Left forelimb (tissue), 1 donor: ENCODE results near the gene TMEM17.

Source experiments
- DNase-seq: peaks from one replicate; pipeline ENCODE4 v3.0.0-alpha.2; 2018; ENCODE audit warnings: low spot score

The TMEM17 gene

GRCh38 chr2:62472312-62472711, 33.7 kb downstream of the TMEM17 start:
- DNase-seq: no peak

DNA sequence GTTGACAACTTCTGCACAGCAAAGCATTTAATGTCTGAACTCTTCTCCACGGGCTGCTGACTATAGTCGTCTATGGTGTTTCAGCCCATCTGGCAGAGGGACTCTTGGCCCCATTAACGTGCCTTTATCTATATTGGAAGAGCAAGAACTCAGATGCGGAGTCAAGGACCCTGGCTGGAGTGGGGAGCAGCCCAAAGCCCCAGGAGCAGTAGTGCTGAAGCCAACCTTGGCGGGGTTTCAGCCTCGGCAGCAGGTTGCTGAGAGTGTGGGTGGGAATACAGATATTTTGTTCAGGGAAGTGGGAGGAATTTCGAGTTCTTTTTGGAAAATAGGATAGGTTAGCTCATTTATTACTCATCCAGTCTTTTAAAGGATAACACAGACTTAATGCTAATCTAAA, 34.2 kb downstream of the TMEM17 start:
- DNase-seq: no peak

DNA sequence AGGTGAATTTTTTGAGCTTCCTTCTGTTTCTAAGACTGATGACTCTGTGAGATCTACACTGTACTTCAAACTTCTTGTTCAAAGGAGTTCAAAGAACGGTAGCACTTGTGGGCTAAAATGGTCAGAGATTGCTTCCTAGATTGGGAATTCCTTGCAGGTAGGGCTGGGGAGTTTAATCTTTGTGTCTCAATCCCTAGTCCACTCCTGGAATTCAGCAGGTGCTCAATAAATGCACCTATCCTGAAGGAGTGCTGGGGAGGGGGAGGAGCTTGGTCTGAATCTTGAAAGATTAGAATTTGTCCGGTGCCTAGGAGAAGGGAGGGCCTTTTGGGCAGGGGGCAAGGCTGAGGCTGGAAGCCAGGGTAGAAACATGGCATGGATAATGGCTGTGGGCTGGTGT, 34.6 kb downstream of the TMEM17 start:
- no peak for DNase-seq

- no peak for DNase-seq
Measured at GRCh38 chr2:62469548-62469947, 36.4 kb downstream of the TMEM17 start.

- no peak for DNase-seq
Measured at GRCh38 chr2:62469114-62469513, 36.9 kb downstream of the TMEM17 start.

DNA sequence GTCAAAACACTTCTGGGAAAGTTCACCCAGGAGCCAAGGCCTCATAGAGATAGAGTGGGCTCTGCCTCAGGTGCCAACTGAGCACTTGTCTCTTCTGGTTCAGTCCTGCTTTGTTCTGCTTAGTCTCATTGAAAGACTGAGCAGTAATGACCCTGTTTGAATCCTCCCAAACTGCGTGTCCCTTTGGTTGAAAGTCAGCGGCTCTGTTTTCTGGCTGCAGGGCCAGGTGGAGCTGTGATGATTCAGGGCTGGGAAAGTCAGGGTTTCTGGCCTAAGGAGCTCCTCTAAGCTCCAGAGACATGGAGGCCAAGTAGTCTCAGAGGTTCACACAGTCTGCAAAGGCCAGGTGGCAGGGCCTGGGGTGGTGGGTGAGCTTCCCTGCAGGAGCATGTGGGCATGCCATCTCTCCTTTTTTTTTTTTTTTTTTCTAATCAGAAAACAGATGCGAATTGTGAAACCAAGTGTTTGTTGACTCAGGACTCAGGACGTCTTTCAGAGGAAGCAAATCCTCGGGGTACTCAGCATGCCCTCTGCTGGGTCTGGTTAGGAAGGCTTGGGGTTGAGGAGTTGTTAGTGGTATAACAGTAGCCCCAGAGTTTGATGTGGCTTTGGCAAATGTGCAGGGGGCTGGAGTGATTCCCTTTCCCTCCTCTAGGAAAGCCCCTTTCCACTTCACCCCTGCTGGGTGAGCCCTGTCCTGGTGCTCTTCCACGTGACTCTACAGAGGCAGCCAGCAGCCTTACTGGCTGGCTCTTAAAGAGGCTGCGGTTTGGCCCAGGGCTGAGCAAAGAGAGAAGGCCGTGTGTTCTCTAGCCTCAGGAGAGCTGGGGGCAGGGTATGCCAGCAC, 38.3 kb downstream of the TMEM17 start:
- no peak for DNase-seq

DNA sequence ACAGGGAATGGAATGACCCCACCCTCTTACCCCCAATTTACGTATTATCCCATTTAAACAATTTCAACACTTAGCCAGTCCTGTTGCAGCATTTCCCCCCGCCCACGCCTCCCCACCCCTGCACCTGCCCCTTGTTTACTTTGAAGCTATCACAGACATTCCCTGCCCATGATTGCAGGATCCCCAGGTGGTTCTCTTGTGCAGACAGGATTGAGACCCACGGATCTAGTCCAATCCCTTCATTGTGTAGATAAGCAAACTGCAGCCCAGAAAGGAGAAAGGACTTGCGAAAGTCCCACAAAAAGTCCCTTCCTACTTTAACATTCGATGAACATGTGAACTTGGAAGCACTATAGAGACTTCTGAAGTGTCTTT, 38.9 kb downstream of the TMEM17 start:
- DNase-seq: no peak

- no peak for DNase-seq
Measured at GRCh38 chr2:62466503-62466854, 39.5 kb downstream of the TMEM17 start.

DNA sequence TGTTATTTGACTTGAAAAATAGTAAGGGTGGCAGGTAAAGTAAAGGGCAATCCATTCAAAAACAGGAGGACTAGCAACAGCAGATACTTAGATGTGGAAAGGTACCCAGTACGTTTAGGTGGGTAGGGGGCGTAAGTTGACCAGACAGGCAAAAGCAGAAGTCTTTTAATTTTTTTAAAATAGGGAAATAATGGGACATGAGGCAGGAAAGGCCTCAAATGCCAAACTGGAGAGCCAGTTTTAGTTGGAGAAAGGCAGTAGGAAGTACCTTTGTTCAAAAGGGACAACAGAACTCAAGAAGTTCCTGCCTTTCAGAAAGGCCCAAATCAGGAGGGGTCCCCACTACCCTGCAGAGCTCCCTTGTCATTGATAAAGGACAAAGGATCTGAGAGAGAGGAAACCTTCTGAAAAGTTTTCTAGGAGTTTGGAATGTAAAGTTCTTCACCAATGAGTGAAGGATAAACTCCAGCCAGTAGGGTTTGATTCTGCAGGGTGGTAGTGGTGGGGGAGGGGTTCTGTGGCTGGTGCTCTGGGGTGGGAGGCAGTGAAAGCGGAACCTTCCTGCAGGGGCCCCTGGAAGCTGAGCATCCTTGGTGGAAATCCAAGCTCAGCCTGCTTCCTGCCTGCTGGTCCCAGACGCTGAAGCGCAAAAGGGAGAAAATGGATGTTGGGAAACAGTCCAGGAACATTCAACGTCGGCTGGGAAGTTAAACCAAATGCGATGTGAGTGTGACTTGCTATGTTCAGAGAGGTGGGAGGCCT, 40.1 kb downstream of the TMEM17 start:
- DNase-seq: no peak

GRCh38 chr2:62465039-62465740, 40.8 kb downstream of the TMEM17 start:
- DNase-seq: no peak

DNA sequence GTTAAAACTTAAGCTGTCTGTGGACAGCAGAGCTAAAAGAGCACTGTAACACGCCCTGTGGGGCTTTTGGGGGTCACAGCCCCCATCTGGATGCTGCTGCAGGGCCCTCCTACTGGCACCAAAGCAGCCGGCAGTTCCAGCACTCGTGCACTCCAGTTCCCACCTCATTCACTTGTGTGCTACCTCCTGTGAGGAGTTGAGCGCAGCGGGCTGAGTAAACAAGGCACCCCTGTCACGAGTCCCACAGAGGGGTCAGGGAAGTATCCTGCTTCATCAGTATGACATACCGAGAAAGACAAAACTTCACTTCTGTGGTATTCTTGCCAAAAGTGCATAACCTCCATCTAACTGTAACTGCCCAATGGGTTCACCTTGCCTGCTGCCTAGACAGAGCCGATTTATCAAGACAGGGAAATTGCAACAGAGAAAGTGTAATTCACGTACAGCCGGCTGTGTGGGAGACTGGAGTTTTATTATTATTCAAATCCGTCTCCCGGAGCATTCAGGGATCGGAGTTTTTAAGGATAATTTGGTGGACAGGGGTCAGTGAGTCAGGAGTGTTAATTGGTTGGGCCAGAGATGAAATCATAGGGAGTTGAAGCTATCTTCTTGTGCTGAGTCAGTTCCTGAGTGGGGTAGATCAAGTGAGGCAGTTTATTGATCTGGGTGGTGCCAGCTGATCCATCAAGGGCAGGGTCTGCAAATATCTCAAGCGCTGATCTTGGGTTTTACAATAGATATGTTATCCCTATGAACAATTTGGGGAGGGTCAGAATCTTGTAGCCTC, 41.6 kb downstream of the TMEM17 start:
- DNase-seq: no peak

GRCh38 chr2:62462211-62462610, 43.8 kb downstream of the TMEM17 start:
- DNase-seq: no peak

GRCh38 chr2:62461707-62462106, 44.3 kb downstream of the TMEM17 start:
- DNase-seq: no peak

DNA sequence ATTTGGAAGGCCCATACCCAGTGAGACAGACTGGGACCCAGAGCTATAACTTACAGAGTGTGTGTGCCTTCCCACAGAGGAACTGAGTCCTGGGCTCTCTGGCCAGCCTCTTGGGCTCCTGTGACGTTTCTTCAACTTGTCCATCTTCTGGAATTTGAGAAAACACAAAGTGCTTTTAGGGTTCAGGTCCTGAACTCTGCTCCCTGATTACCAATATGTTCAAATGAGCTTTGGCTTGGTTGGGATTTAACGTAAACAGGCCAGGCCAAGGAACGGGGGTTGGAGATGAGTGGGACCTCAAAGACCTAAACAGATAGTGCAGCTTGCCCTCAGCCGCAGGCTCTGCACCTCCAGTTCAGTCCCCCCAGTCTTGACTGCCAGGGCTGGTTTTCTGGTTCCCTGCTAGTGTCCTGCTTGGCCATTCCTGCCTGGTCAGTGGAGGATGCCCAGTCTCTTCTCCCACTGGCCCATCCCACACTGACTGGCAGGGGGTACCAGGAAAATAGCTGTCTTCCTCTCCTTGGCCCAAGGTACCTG, 44.9 kb downstream of the TMEM17 start:
- DNase-seq: no peak

DNA sequence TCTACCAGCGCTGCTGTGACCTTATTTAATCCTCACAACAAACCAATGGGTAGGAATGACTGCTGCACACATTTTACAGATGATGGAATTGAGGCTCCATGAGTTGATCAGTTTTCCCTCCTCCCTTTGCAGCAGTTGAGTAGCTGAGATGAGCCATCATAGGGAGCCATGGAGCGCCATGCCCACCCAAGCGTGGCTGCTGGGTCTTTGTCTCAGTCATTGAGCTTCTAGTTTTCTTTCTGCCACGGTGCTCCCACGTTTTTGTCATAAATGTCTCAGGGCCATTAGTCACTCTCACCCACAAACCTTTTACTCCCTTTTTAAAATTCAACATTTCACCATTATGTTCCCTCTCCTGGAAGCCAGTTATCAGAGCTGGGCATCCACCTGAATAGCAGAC, 45.8 kb downstream of the TMEM17 start:
- no peak for DNase-seq

DNA sequence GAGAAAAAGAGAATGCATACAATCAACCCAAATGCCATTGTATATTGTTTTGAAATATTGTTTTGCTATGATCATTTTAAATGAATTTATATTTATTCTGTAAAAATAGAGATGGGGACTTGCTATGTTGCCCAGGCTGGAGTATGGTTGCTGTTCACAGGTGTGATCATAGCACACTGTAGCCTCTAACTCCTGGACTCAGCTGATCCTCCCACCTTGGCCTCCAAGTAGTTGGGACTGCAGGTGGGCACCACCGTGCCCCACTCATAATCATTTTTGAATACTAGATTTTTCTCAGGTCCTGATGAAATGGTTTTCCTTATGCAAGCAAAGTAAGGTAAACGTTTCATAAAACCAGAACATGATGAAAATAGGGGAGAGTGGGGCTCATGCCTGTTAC, 46.3 kb downstream of the TMEM17 start:
- no peak for DNase-seq

DNA sequence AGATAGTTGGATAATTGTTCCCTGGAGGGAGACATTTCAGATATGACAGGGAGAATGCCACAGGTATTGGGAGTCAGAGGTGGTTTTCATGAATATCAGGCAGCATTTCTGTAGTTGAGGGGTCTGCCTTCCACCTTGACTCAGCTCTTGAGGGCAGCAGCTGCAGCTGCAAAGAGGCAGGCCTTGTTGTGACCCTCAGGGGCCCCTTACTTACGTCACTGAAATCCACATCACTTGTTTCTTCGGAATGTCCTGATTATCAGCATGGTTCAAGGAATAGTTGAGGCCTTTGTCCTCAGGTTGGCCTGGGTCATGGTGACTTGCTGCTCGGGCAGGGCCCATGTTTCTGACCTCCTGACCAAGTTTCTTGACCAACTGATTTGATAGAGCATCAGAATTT, 46.9 kb downstream of the TMEM17 start:
- no peak for DNase-seq

- DNase-seq: no peak
Measured at GRCh38 chr2:62458671-62459081, 47.3 kb downstream of the TMEM17 start.

DNA sequence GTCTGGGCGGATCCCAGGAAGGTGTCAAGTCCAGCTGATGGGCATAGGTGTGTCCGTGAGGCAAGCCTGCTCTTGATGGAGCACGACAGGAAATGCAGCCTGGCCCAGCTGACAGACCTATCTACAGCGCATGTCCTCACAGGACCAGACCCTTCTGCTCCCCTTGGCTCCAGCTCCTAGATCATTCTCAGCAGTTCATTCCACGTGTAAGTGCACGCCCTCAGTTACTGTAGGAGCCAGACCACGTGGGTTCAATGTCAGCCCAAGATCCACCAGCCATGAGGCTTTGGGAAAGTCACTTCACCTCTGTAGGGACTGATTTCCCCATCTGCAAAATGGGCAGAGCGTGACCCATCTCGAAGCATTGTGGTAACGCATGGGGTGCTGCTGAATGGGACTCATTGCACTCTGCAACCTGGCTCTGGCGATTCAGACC, 47.8 kb downstream of the TMEM17 start:
- no peak for DNase-seq

DNA sequence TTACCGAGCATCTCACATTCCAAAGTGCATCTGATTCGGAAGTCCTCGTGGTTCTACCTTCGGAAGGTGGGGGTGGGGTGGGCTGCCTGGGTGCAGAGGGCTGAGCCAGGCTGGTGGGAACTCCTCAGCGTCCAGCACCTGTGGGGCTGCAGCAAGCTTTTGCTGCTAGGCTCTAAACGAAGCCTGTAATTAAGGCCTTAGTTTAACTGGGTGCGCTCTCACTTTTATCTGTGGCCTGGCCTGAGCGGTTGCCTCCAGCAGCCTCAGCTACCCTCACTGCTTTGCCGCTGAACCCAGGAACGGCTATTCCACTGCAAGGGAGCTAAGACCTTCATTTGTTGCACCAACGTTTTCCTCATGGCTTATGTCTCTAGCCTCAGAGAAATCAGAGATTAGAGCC, 48.4 kb downstream of the TMEM17 start:
- no peak for DNase-seq

DNA sequence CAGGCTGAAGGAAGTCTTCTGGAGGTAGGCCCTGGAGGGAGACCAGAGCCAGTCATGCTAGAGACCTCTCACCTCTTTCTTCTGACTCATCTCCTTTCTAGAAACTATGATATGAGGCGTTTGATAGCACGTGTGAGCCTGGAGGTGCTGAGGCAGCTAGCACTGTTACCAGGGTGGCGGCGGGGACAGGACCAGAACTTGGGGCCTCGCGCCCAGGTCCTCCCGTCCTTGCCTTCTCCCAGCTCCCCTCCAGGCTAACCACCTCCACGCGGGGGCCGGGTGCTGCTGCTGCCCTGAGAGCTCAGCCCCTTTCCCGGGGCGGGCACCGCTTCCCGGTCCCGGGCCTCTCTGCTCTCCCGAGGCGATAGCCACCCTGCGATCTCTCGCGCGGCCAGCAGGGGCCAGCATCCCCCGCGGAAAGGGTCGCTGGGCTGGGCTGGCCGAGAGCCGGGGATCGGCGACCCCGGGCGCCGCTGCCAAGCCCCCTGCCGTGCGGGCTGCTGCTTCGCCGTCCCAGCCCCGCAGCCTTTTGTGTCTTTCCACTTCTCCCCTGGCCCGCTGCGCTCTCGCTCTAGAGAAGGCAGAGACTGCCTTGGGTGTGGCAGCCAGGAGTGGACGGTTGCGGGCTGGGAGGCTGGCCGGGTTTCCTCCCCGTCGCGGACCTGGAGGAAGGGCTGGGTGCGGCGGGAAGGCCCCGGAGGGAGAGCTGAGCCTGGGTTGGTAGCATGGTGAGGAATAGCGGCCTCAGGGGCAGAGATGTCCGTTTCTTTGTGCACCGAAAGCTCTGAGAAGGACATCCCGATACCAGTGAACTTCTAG, 49.1 kb downstream of the TMEM17 start:
- DNase-seq: peak; percentile 87
